Lung microvascular endothelial cell (primary cell): ENCODE results near the gene JAKMIP1. TPM values are rescaled to one million over a fixed set of nuclear protein-coding genes. Genes with fewer than 3 reads are reported as not detected.
"Not testable (repeated sequence)": the region's sequence is repeated elsewhere in the genome, so short reads cannot be mapped to it uniquely, and the experiment has no call there.

Source experiments
- DNase-seq, 2 donors: peaks; one replicate each; pipeline versions ENCODE4 v3.0.0 to v3.0.0-alpha.2; 2010; ENCODE audit warnings: low read depth in 2 of 2
- total RNA-seq: library from RNA; depleted of rRNA; stranded (reverse); fragments of >200 nt; gene quantifications from 2 replicates; pipeline ENCODE4 v1.2.1, GENCODE V29; 2014

The JAKMIP1 gene
- total RNA-seq, 1 donor from 2014 or later: not detected

DNA sequence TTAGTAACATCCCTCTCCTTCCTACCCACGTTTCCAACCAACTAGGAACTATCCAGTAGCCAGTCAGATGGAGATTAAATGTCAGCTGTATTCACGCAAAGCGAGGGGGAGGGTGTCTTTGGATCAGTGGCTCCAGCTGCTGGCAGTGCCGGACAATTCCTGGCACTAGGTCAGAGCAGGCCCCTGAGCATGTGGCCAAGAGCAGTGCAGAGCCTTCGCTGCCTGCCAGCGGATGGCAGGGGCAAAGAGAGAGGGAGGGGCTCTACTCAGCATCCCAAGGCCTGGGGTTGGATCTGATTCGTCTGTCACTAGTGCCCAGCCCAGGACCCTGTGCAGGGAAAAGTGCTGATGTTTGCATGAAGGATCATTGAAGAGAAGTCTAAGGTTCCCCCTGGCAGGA, 28.7 kb upstream of the JAKMIP1 start:
- no peak for DNase-seq

- DNase-seq: no peak
Measured at GRCh38 chr4:6228158-6229067, 28.1 kb upstream of the JAKMIP1 start.

DNA sequence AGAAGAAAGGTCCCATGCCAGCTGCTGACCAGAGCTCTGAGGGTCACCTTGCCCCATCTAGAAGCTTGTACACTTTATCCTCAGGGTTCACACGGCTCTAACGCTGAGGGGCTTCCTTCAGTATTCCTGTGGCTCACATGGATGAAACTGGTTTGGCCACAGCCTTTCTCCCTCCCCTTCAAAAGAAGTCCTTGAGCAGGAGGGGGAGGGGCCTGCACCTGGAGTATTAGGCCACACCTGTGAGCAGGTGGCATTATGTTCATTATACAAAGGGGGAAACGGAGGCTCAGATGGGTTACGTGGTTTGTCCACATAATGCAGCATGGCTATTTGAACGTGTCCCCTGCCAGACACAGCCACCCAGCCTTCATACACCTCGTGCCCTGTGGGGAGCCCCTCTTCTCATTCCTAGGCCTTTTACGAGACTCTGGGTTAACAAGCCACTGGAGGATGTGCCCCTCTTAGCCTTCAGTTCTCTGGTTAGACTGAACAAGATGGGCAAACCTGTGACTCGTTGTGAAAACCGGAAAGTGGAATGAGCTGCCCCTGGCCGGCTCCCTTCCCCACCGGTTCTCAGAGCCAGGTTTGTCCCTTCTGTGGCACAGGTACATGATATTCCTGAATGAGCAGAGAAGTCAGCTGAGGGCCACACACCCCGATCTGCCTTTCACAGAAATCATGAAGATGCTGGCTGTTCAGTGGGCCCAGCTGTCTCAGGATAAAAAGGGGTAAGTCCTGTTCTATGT, 27.2 kb upstream of the JAKMIP1 start:
- no peak for DNase-seq

GRCh38 chr4:6226506-6226905, 26.2 kb upstream of the JAKMIP1 start:
- no peak for DNase-seq

DNA sequence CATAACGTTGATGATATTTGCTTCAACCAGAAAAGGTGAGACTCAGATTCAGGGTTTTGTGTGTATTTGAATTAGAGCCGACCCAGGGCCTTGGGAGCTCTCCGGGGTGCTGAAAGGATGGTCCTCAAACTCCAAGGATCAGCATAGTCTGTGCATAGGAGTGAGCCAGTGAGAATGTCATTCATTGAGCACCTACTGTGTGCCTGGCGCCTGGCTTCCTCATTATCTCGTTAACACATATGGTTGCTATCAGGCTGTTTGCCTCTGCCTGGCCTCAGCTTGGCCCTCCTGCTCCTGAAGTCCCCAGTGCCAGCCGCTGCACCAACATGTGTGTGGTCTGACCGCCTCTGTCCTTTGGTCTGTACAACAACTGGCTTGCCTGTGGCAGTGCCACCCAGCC, 25.1 kb upstream of the JAKMIP1 start:
- peak; percentile 32 to 38 for DNase-seq

DNA sequence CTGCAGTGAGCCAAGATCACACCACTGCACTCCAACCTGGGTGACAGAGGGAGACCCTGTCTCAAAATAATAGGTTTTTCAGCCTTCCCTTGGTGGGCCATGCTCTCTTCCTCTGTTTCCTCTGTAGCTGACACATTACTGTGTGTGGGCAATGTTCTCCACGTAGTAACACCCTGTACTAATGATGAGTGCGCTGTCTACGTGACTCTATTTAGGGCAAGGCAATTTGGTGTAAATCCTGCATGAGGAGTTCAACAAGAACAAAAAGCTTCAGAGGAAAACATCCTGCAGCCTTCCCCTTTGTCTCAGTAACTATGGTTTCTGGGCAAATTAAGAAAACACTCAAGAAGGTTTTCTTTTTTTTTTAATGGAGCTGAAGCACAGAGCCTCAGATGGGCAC, 24.4 kb upstream of the JAKMIP1 start:
- no peak for DNase-seq

- no peak for DNase-seq
Measured at GRCh38 chr4:6222761-6223292, 22.5 kb upstream of the JAKMIP1 start.

GRCh38 chr4:6221851-6222760, 21.8 kb upstream of the JAKMIP1 start:
- peak; percentile 13 to 39 for DNase-seq

DNA sequence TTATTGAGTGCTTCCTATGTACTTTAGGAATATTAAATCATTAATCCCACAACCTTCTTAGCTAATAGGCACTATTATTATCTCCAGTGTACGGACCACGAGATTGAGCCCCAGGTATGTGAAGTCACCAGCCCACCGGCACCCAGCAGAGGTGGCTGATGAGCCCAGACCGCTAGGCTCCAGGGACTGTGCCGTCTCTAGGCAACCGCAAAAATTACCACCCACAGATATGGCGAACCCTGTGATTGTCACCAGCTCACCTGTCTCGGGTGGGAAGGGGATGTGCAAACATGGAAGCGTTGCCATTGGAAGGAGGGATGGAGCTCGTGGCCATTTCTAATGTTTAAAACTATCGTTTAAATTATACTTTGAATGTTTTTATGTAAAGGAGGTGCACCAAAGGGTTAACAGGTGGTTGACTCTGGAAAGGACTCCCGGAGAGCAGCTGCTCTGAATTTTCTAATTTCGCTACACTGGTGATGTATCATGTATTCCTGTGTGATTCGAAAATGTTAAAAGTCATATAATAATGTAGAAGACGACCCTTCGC, 21.0 kb upstream of the JAKMIP1 start:
- no peak for DNase-seq

GRCh38 chr4:6217716-6218381, 17.5 kb upstream of the JAKMIP1 start:
- DNase-seq: no peak

GRCh38 chr4:6216588-6216987, 16.2 kb upstream of the JAKMIP1 start:
- no peak for DNase-seq

GRCh38 chr4:6209921-6210320, 9.6 kb upstream of the JAKMIP1 start:
- no peak for DNase-seq

DNA sequence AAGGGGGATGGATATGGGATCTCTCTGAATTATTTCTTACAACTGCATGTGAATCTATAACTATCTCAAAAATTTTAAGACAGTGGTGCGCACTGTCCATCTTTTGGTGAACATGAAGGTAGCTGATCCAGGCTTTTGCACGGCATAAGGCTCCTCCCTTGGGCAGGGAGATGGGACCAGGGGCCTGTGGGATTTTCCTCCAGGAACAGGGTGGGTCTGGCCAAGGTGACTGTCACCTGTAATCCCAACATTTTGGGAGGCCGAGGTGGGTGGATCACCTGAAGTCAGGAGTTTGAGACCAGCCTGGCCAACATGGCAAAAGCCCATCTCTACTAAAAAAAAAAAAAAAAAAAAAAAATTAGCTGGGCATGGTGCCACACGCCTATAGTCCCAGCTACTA, 8.9 kb upstream of the JAKMIP1 start:
- not testable (repeated sequence) for DNase-seq

DNA sequence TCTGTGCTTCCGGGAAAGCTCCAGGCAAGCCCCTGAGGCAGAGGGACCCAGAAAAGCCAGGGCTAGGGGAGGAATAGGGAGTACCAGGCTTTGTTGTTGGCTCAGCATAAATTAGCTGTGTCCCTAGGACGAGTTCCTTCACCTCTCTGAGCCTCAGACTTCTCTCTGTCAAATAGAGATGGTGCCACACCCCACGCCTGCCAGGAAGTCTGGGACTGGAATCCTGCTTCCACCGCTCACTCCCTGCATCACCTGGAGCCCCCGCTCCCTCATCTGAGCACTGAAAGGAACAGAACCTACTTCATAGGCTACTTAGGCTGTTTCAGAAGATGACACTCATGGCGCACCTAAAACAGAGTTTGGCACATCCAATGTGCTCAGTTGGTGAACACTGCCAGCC, 8.1 kb upstream of the JAKMIP1 start:
- DNase-seq: no peak

- DNase-seq: no peak
Measured at GRCh38 chr4:6207602-6208001, 7.3 kb upstream of the JAKMIP1 start.

DNA sequence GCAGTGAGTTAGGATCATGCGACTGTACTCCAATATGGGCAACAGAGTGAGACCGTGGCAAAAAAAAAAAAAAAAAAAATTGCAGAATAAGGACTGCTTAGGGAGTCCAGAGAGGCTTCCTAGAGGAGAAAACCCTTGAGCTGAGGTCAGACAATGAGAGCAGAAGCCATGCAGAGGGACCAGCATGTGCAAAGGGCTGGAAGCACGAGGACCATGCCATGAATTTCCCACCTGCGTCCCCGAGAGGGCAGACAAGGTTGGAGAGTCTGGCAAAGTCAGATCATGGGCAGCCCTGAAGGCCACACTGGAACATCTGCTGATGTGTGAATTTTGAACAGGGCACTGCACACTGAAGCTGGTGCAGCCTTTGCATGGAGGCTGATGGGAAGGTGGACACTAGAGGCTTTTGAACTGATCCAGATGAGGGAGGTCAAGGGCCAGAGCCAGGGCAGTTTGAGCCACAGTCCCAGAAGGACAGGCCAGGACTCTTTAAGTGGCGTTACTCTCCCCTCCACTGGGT, 6.5 kb upstream of the JAKMIP1 start:
- no peak for DNase-seq

GRCh38 chr4:6205973-6206372, 5.6 kb upstream of the JAKMIP1 start:
- DNase-seq: no peak

- DNase-seq: no peak
Measured at GRCh38 chr4:6205567-6205931, 5.2 kb upstream of the JAKMIP1 start.

DNA sequence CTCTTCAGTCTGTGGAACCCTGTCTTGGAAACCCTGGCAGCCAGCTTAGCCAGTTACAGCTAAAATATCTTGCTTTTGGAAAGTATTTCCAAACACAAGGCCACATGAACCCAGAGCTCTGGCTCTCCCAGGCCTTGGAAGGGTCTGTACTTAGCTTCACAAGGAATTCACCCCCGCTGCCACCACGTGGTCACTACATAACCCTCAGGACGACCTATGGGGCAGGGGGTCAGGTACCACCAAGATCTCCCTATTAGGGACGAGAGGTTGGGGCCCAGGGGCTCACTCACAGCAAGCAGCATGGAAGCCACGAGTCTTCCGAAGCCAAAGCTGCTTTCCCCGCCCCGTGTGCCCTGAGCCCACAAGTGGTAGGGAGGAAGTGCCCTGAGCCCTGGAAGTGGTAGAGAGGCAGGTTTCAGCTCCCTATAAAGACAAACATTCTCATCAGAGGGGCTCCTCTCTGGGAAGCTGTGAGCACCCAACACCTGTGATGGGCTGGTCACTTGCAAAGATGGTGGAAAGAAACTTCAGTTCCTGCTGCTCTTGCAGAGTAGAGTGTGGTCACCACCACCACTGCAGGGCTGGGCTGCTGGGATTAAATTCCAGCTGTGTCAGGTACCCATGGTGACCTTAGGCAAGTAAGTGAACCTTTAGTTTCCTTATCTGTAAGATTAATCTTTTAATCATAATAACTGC, 4.7 kb upstream of the JAKMIP1 start:
- no peak for DNase-seq

DNA sequence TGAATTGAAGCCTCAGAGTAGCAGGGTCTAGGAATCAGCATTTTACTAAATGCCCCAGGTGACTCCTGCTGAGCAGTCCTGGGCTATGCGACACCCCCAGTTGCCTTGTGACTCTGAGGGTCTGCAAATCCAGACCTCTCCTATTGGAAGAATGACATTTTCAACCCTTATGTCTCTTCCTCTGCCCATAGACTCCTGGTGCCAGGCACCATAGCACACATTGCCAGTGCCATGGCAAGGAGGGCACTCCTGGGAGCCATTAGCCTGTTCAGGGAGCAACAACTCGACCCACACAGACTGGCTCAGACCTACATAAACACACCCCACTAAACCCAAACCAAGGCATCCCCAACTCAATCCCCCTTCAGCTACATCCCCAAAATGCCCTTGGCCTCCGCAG, 3.7 kb upstream of the JAKMIP1 start:
- DNase-seq: no peak
